ENCODE data around the gene SZRD1. TPM values are rescaled to one million over a fixed set of nuclear protein-coding genes. Genes with fewer than 3 reads are reported as not detected.
"Not testable (repeated sequence)": the region's sequence is repeated elsewhere in the genome, so short reads cannot be mapped to it uniquely, and the experiment has no call there.

Gene SZRD1
- total and polyA plus RNA-seq, 3 donors from 2014 or later: 47.8 to 88.5 (median 57.9) TPM

DNA sequence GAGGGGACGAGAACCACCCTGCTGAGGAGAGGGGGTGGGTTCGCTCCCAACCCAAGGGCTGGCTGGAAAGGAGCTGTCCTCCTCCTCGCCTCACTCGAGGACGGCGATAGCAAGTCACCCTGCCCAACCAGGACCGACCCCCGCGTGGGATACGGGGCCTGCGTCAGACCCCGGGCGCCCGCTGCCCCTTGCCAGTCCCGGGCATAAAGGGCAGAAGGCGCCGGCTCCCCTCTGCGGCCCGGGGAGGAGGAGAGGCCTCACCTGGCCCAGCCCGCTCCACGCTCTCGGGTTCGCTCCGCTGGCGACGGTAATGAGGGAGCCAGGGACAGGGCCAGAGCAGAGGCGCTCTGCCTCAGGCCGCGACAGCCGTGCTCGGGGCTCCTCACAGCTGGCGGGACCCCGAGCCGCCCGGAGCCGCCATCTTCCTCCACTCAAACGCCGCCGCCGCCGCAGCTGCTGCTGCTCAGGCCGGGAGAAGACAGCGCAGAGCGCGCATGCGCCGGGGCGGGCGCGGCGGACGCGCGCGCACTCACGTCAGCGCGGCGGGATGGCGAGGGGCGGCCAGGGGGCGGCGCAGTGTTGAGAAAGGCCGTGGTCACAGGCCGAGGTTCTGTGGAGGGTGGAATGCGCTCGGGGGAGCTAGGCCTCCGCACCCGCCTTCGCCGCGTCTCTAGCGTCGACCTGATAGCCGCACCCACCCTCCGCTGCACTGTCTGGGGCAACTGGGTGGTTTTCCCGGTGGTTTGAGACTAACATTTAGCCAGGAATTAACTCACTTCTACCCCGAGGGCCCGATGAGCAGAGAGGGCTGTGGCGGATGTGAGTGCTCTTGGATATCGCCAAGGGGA is 14.8 kb upstream of the SZRD1 start, which contains the start of gene FBXO42:
Gene FBXO42, minus strand, starts transcription at position 487 of the 848 bp plus-strand sequence. CDS start 37,062 bp downstream, outside the sequence.
- intact Hi-C loops (cut with DNase I; ENCODE audit: low total_unique reads): no loop called here

GRCh38 chr1:16352842-16353535 is 14.1 kb upstream of the SZRD1 start:
- Histone ChIP-seq H3K27me3 (no peaks in the 10 kb centered on the region), H3K36me3 (ENCODE audit: low read depth, missing control alignments) (no peaks in the 10 kb centered on the region), H3K9me3 (no peaks in the 10 kb centered on the region), H3K27ac (peak overlapping the region; percentile 93 to 94), H3K4me3 (peak overlapping the region; percentile 95 to 98), H3K4me1 (peaks cover 5% of the 10 kb centered on the region)
- TF ChIP-seq, protein P1, sequence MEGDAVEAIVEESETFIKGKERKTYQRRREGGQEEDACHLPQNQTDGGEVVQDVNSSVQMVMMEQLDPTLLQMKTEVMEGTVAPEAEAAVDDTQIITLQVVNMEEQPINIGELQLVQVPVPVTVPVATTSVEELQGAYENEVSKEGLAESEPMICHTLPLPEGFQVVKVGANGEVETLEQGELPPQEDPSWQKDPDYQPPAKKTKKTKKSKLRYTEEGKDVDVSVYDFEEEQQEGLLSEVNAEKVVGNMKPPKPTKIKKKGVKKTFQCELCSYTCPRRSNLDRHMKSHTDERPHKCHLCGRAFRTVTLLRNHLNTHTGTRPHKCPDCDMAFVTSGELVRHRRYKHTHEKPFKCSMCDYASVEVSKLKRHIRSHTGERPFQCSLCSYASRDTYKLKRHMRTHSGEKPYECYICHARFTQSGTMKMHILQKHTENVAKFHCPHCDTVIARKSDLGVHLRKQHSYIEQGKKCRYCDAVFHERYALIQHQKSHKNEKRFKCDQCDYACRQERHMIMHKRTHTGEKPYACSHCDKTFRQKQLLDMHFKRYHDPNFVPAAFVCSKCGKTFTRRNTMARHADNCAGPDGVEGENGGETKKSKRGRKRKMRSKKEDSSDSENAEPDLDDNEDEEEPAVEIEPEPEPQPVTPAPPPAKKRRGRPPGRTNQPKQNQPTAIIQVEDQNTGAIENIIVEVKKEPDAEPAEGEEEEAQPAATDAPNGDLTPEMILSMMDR (IDR thresholded peaks at IDR 0.05): no peak
- TF ChIP-seq POLR2A (IDR thresholded peaks at IDR 0.05): no peak
- intact Hi-C loops (cut with DNase I; ENCODE audit: low total_unique reads): no loop called here
- DNase-seq: peak; percentile 45
- 34 to 48% methylated on average over 11 of the region's 11 CpGs for WGBS, 2 donors

More for the DNA sequence above, 14.8 kb upstream of the SZRD1 start, which contains the start of gene FBXO42:
- Histone ChIP-seq H3K4me3 (peak within 1 kb of the TSS; percentile 95 to 98), H3K27ac (peak within 1 kb of the TSS; percentile 93 to 94), H3K9me3 (no peaks in the 10 kb centered on the region), H3K4me1 (peaks cover 5% of the 10 kb centered on the region), H3K27me3 (no peaks in the 10 kb centered on the region), H3K36me3 (ENCODE audit: low read depth, missing control alignments) (no peaks in the 10 kb centered on the region)
- peak; percentile 93 for DNase-seq
- WGBS, 2 donors: 0% methylated on average over 44 to 51 of the region's 81 CpGs
- TF ChIP-seq, protein P1 (IDR thresholded peaks at IDR 0.05): peak; percentile 42 to 52 (median 47)
- TF ChIP-seq POLR2A (IDR thresholded peaks at IDR 0.05): peak; percentile 90

DNA sequence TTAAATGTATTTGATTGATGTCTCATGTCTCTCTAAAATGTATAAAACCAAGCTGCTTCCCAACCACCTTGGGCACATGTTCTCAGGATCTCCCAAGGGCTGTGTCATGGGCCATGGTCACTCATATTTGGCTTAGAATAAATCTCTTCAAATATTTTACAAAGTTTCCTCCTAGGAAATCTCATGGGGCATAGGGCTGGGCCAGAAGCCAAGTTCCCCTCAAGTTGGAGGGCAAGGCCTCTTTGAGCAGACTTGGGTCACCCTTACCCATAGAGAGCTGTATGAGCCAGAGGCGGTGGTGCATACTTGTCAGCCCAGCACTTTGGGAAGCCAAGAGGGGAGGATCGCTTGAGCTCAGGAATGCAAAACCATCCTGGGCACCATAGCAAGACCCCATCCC is 12.4 kb upstream of the SZRD1 start:
- H3K36me3 ChIP-seq (ENCODE audit: low read depth, missing control alignments): no peaks in the 10 kb centered on the region
- no peak overlapping the region for H3K4me3 ChIP-seq
- TF ChIP-seq, protein P1 (IDR thresholded peaks at IDR 0.05): no peak
- TF ChIP-seq POLR2A (IDR thresholded peaks at IDR 0.05): no peak
- DNase-seq: no peak
- no peaks in the 10 kb centered on the region for H3K27me3 ChIP-seq
- intact Hi-C loops (cut with DNase I; ENCODE audit: low total_unique reads): no loop called here
- no peaks in the 10 kb centered on the region for H3K9me3 ChIP-seq
- no peak overlapping the region for H3K27ac ChIP-seq
- H3K4me1 ChIP-seq: peaks cover 5% of the 10 kb centered on the region
- WGBS, 2 donors: 85 to 92% methylated on average over 2 of the region's 2 CpGs

DNA sequence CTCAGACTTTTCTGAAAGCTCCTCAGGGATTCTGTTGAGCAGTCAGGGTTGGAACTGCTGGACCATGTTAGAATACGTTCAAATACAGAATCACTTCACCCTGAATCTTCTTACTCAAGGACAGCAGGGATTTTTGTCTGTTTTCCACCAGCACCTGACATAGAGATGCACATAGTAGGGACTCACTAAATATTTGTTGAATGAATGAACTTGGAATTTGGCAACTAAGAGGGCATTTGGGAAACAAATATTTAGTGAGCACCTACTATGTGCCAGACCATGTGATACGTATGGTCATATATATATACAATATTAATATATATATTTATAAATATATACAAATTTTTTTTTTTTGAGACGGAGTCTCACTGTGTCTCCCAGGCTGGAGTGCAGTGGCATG is 10.2 kb upstream of the SZRD1 start:
- H3K27me3 ChIP-seq: no peaks in the 10 kb centered on the region
- H3K36me3 ChIP-seq (ENCODE audit: low read depth, missing control alignments): no peaks in the 10 kb centered on the region
- H3K27ac ChIP-seq: no peak overlapping the region
- no peak for DNase-seq
- TF ChIP-seq POLR2A (IDR thresholded peaks at IDR 0.05): no peak
- TF ChIP-seq, protein P1 (IDR thresholded peaks at IDR 0.05): no peak
- H3K4me3 ChIP-seq: no peak overlapping the region
- H3K4me1 ChIP-seq: peaks cover 5% of the 10 kb centered on the region
- intact Hi-C loops (cut with DNase I; ENCODE audit: low total_unique reads): no loop called here
- no peaks in the 10 kb centered on the region for H3K9me3 ChIP-seq
- WGBS, 2 donors: 73 to 76% methylated on average over 3 of the region's 3 CpGs

GRCh38 chr1:16365146-16365498 is 1.9 kb upstream of the SZRD1 start:
- H3K9me3 ChIP-seq; H3K4me3 ChIP-seq; intact Hi-C loops (cut with DNase I; ENCODE audit: low total_unique reads); H3K36me3 ChIP-seq (ENCODE audit: low read depth, missing control alignments); H3K27me3 ChIP-seq; DNase-seq; H3K27ac ChIP-seq: not testable (repeated sequence)
- peaks cover 11% of the 10 kb centered on the region for H3K4me1 ChIP-seq
- 70 to 74% methylated on average over 3 of the region's 3 CpGs for WGBS, 2 donors
